NCI-H2081 (cell line): ENCODE data around the gene SPSB3.

Experiments
- DNase-seq, 2 experiments: peaks; one replicate each; lab custom pipeline; 2025; lab: John Stamatoyannopoulos, UW

The SPSB3 gene

GRCh38 chr16:1775006-1775845 is 7.1 kb downstream of the SPSB3 start:
- DNase-seq = no peak

- no peak for DNase-seq
These were observed 8.0 kb downstream of the SPSB3 start for GRCh38 chr16:1774448-1774780.

- no peak for DNase-seq
These were observed 8.5 kb downstream of the SPSB3 start for GRCh38 chr16:1773703-1774447.

- DNase-seq = peak; percentile 72 to 83
These were observed 9.3 kb downstream of the SPSB3 start, which contains the start of gene MRPS34 for GRCh38 chr16:1772908-1773702. MRPS34 (minus strand) TSS chr16:1773134; CDS start chr16:1773119, 15 bp downstream.

GRCh38 chr16:1772362-1772907 is 9.9 kb downstream of the SPSB3 start, which contains the start of gene EME2:
EME2 (plus strand) TSS chr16:1772810; CDS start chr16:1773228, 418 bp downstream.
- no peak for DNase-seq

GRCh38 chr16:1771864-1772361 is 10.5 kb downstream of the SPSB3 start:
- peak in 1 of 2 experiments; percentile 21 for DNase-seq

- DNase-seq = peak; percentile 39 to 58
These were observed 11.0 kb downstream of the SPSB3 start, which contains the start of gene NME3 for GRCh38 chr16:1771188-1771863. NME3 (minus strand) TSS chr16:1771543; CDS start chr16:1771534, 9 bp downstream.

- peak; percentile 70 to 88 for DNase-seq
These were observed 11.8 kb downstream of the SPSB3 start for GRCh38 chr16:1770328-1771187.

- no peak for DNase-seq
These were observed 12.7 kb downstream of the SPSB3 start for GRCh38 chr16:1769402-1770300.

GRCh38 chr16:1768767-1769401 is 13.5 kb downstream of the SPSB3 start:
- no peak for DNase-seq

GRCh38 chr16:1768061-1768766 is 14.2 kb downstream of the SPSB3 start:
- DNase-seq = no peak

GRCh38 chr16:1767116-1767994 is 15.0 kb downstream of the SPSB3 start:
- no peak for DNase-seq

- no peak for DNase-seq
These were observed 15.7 kb downstream of the SPSB3 start for GRCh38 chr16:1766701-1767100.

GRCh38 chr16:1766231-1766630 is 16.1 kb downstream of the SPSB3 start:
- DNase-seq = no peak

GRCh38 chr16:1765826-1766225 is 16.5 kb downstream of the SPSB3 start:
- DNase-seq = no peak

- DNase-seq = no peak
These were observed 17.4 kb downstream of the SPSB3 start for GRCh38 chr16:1764971-1765370.
